ENCODE measurements around the gene TMEM45A. TPM values are rescaled to one million over a fixed set of nuclear protein-coding genes. Genes with fewer than 3 reads are reported as not detected.

The TMEM45A gene
- polyA plus RNA-seq, 1 donor from 2014 or later: 2.4 TPM

- Histone ChIP-seq H2AFZ (ENCODE audit: low read depth, low read length) (no peak overlapping the region), H3K4me2 (ENCODE audit: low read length) (no peak overlapping the region), H3K27me3 (ENCODE audit: insufficient read depth, low read depth, low read length) (no peaks in the 10 kb centered on the region), H3K9me2 (ENCODE audit: insufficient read depth, low read length) (no peaks in the 10 kb centered on the region), H3K9me3 (ENCODE audit: low read length) (no peaks in the 10 kb centered on the region), H3K4me3 (ENCODE audit: low read length) (no peak overlapping the region), H3K36me3 (ENCODE audit: insufficient read depth, low read length) (no peaks in the 10 kb centered on the region), H3K27ac (ENCODE audit: low read length) (no peak overlapping the region), H3K79me2 (replicated peaks; ENCODE audit: insufficient read depth, low read length) (no peaks in the 10 kb centered on the region), H3F3A (ENCODE audit: insufficient read depth, low read length, poor library complexity, severe bottlenecking) (no peaks in the 10 kb centered on the region), H4K20me1 (ENCODE audit: insufficient read depth) (no peaks in the 10 kb centered on the region), H3K9ac (ENCODE audit: low read length) (no peak overlapping the region)
- TF ChIP-seq TAF1 (IDR thresholded peaks at IDR 0.05; ENCODE audit: low read depth): no peak
- no peak for TF ChIP-seq SMC3 (conservative IDR thresholded peaks at IDR 0.05; ENCODE audit: poor library complexity)
- TF ChIP-seq CTCF (IDR thresholded peaks at IDR 0.05; ENCODE audit: poor library complexity, severe bottlenecking): no peak
- TF ChIP-seq MXI1 (conservative IDR thresholded peaks at IDR 0.05; ENCODE audit: poor library complexity, severe bottlenecking): no peak
- no peak for TF ChIP-seq EZH2 (IDR thresholded peaks at IDR 0.05; ENCODE audit: borderline replicate concordance, insufficient read depth, low read length, poor library complexity, severe bottlenecking)
- no peak for TF ChIP-seq EP300 (conservative IDR thresholded peaks at IDR 0.05; ENCODE audit: poor library complexity, severe bottlenecking)
- no peak for TF ChIP-seq POLR2AphosphoS5 (IDR thresholded peaks at IDR 0.05)
- no peak for TF ChIP-seq RAD21 (conservative IDR thresholded peaks at IDR 0.05)
- no peak for TF ChIP-seq REST (IDR thresholded peaks at IDR 0.05; ENCODE audit: borderline replicate concordance)
Measured at GRCh38 chr3:100463646-100464155, 28.7 kb upstream of the TMEM45A start.

- H3K9ac ChIP-seq (ENCODE audit: low read length): no peak overlapping the region
- H4K20me1 ChIP-seq (ENCODE audit: insufficient read depth): no peaks in the 10 kb centered on the region
- no peaks in the 10 kb centered on the region for H3F3A ChIP-seq (ENCODE audit: insufficient read depth, low read length, poor library complexity, severe bottlenecking)
- H3K79me2 ChIP-seq (replicated peaks; ENCODE audit: insufficient read depth, low read length): no peaks in the 10 kb centered on the region
- no peaks in the 10 kb centered on the region for H3K27me3 ChIP-seq (ENCODE audit: insufficient read depth, low read depth, low read length)
- H3K4me2 ChIP-seq (ENCODE audit: low read length): no peak overlapping the region
- no peaks in the 10 kb centered on the region for H3K9me3 ChIP-seq (ENCODE audit: low read length)
- H2AFZ ChIP-seq (ENCODE audit: low read depth, low read length): no peak overlapping the region
- no peak for TF ChIP-seq EZH2 (IDR thresholded peaks at IDR 0.05; ENCODE audit: borderline replicate concordance, insufficient read depth, low read length, poor library complexity, severe bottlenecking)
- no peak for TF ChIP-seq EP300 (conservative IDR thresholded peaks at IDR 0.05; ENCODE audit: poor library complexity, severe bottlenecking)
- no peak for TF ChIP-seq TAF1 (IDR thresholded peaks at IDR 0.05; ENCODE audit: low read depth)
- TF ChIP-seq SMC3 (conservative IDR thresholded peaks at IDR 0.05; ENCODE audit: poor library complexity): no peak
- no peak for TF ChIP-seq CTCF (IDR thresholded peaks at IDR 0.05; ENCODE audit: poor library complexity, severe bottlenecking)
- TF ChIP-seq MXI1 (conservative IDR thresholded peaks at IDR 0.05; ENCODE audit: poor library complexity, severe bottlenecking): no peak
- TF ChIP-seq REST (IDR thresholded peaks at IDR 0.05; ENCODE audit: borderline replicate concordance): no peak
- TF ChIP-seq RAD21 (conservative IDR thresholded peaks at IDR 0.05): no peak
- no peak for TF ChIP-seq POLR2AphosphoS5 (IDR thresholded peaks at IDR 0.05)
- no peaks in the 10 kb centered on the region for H3K9me2 ChIP-seq (ENCODE audit: insufficient read depth, low read length)
- H3K27ac ChIP-seq (ENCODE audit: low read length): no peak overlapping the region
- no peaks in the 10 kb centered on the region for H3K36me3 ChIP-seq (ENCODE audit: insufficient read depth, low read length)
- H3K4me3 ChIP-seq (ENCODE audit: low read length): no peak overlapping the region
Measured at GRCh38 chr3:100465892-100466777, 26.3 kb upstream of the TMEM45A start.

Measured in neural cell (in vitro differentiated cells).